MCF 10A (cell line): ENCODE data around the gene SPATA46. TPM values are rescaled to one million over a fixed set of nuclear protein-coding genes. Genes with fewer than 3 reads are reported as not detected.

Experiments used
- BruUV-seq: library from RNA; stranded (reverse); fragments of 400-500 nt; replicated peaks from 2 replicates; lab custom pipeline; 2021; lab: Mats Ljungman, UMichigan
- CTCF ChIA-PET: fragments of 300-600 bp; sonication (Branson Sonifier 250); formaldehyde crosslinking; extraction: SDS; loops from one replicate; lab custom pipeline; 2021; ENCODE audit warnings: antibody characterized with exemption, inconsistent platforms; lab: Yijun Ruan, JAX
- POLR2A ChIA-PET: fragments of 300-600, 350-650 bp; sonication (Branson Sonifier 250); formaldehyde crosslinking; extraction: SDS; loops from one replicate; lab custom pipeline; 2020; ENCODE audit warnings: antibody characterized with exemption, inconsistent platforms; lab: Yijun Ruan, JAX
- DNase-seq: peaks from one replicate; pipeline ENCODE4 v3.0.0-alpha.2; 2018; ENCODE audit not compliant: unreplicated experiment
- H3K27ac Mint-ChIP-seq: one replicate; pipeline ENCODE4 v1.8.0; 2022; ENCODE audit warnings: mild to moderate bottlenecking, low read depth, mixed read lengths; ENCODE audit not compliant: unreplicated experiment
- H3K27me3 Mint-ChIP-seq: one replicate; pipeline ENCODE4 v1.8.0; 2022; ENCODE audit warnings: mixed read lengths; ENCODE audit not compliant: insufficient read depth, unreplicated experiment
- H3K36me3 Mint-ChIP-seq: one replicate; pipeline ENCODE4 v1.8.0; 2022; ENCODE audit warnings: mild to moderate bottlenecking, moderate library complexity, mixed read lengths; ENCODE audit not compliant: insufficient read depth, unreplicated experiment
- H3K4me1 Mint-ChIP-seq: one replicate; pipeline ENCODE4 v1.8.0; 2022; ENCODE audit warnings: mixed read lengths; ENCODE audit not compliant: insufficient read depth, unreplicated experiment
- H3K4me3 Mint-ChIP-seq: one replicate; pipeline ENCODE4 v1.8.0; 2022; ENCODE audit warnings: mild to moderate bottlenecking, moderate library complexity, mixed read lengths; ENCODE audit not compliant: unreplicated experiment
- H3K9me3 Mint-ChIP-seq: one replicate; pipeline ENCODE4 v1.8.0; 2022; ENCODE audit warnings: mixed read lengths; ENCODE audit not compliant: unreplicated experiment
- intact Hi-C: fragments of 100-400 bp; cut with micrococcal nuclease; formaldehyde crosslinking; loops from 2 replicates; pipeline ENCODE4 v1.14.1; 2022
- total RNA-seq: library from RNA; stranded (reverse); gene quantifications from 2 replicates; pipeline ENCODE4 v1.2.3, GENCODE V29; 2022
- TF ChIP-seq, protein P1 (sequence below): fragments of 200-600 bp; IDR thresholded peaks from one replicate; pipeline ENCODE4 v1.8.0; 2022; ENCODE audit warnings: antibody characterized with exemption, mild to moderate bottlenecking; ENCODE audit not compliant: unreplicated experiment

The SPATA46 gene
- total RNA-seq, 1 experiment from 2014 or later: not detected

DNA sequence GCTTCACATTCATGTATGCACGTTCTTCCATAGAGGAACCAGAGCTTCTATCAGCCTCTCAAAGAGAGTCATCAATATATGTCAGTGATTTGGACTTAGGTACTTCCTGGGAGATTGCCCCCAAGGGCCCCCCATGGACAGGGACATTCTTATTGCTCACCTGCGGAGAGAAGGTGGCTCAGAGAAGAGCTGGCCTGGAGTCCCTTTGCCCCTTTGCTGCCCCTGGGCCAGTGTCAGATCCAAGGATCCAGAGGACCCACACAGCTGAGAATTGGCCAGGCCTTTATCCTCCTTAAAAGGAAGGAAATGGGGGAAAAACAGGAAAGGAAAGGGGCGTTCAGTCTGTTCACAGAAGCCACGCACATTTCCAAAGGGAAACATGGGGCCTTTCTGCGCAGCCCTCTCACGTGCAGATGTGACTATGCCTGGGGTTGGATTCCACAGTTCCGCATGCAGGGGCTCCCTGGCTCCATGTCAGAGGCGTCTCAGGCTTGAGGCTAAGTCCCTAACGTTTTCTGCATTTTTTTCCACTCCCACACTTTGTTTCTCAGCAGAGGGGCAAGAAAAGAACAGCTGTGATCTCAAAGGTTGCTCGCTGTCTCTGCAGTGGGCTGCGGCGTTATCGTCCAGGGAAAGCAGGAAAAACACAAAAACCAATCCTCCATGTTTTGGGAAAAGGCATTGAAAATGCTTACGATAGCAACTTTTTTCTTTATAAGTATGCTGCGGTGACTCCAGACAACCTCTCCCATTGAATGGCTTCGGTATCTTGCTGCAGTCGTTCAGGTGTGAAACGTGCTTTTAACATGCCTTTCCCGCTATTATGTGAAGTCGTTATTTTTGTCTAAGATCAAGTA, 10.8 kb upstream of the SPATA46 start:
- no peak for DNase-seq
- Mint-ChIP-seq H3K27me3 (no peaks in the 10 kb centered on the region), H3K36me3 (no peaks in the 10 kb centered on the region), H3K4me1 (peaks cover 70% of the 10 kb centered on the region), H3K4me3 (no peak overlapping the region), H3K27ac (peak overlapping the region; percentile 83), H3K9me3 (no peaks in the 10 kb centered on the region)
- no TSS peak for BruUV-seq
- ChIA-PET POLR2A (interaction anchor here (0.6 to 1.2 kb wide), 3 partner anchors 12 to 180 kb away, joined by 3 to 4 read pairs (median 3); no protein-coding TSS in a partner anchor), CTCF (interaction anchor here (0.5 to 7.2 kb wide), 5 partner anchors 17 to 331 kb away, joined by 3 to 93 read pairs (median 3); no protein-coding TSS in a partner anchor)
- TF ChIP-seq, protein P1, sequence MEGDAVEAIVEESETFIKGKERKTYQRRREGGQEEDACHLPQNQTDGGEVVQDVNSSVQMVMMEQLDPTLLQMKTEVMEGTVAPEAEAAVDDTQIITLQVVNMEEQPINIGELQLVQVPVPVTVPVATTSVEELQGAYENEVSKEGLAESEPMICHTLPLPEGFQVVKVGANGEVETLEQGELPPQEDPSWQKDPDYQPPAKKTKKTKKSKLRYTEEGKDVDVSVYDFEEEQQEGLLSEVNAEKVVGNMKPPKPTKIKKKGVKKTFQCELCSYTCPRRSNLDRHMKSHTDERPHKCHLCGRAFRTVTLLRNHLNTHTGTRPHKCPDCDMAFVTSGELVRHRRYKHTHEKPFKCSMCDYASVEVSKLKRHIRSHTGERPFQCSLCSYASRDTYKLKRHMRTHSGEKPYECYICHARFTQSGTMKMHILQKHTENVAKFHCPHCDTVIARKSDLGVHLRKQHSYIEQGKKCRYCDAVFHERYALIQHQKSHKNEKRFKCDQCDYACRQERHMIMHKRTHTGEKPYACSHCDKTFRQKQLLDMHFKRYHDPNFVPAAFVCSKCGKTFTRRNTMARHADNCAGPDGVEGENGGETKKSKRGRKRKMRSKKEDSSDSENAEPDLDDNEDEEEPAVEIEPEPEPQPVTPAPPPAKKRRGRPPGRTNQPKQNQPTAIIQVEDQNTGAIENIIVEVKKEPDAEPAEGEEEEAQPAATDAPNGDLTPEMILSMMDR: no peak
- intact Hi-C loops: loop anchor here (5.0 kb wide), 1 partner anchor 245 kb away; no protein-coding TSS in a partner anchor

DNA sequence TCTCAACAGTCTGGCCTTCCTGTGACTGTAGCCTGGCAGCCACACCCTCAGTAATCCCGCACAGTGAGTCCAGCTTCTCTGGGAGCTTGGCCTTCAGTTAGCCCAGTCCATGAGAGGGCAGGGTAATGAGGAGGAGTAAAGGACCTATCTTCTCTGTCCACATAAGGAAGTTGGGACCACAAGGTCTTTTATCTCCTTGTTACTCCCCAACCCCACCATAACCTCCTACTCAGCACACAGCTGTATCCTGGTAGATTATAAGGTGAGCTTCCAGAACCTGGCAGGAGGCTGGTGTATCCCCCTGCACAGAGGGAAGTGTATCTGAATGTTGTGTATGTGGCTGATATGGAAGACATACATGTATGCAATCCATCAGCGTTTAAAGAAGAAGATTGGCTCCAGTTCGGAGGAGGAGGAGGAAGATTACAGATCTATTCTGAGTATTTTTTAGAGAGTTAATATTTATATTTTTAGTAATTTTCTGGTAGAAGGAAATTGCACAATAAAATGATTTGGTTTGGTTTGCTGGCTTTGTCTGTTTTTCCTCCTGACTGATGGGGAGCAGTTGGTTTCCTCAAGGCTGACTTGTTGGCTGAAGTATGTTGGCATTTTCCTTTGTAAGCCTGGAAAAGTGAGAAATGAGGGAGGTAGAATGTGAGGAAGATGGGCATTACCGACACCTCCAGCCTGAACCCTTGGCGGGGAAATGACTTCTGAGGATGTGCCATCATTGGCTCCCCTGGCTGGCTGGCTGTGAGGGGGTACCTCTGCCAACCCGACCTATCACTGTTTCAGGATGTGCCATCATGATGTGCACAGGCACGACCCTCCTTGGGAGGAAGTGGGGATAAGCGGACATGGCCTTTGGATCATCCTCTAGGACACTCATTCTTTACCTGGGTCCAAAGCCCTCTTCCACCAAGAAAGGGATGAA, 9.9 kb upstream of the SPATA46 start:
- ChIA-PET POLR2A (interaction anchor here (0.6 to 1.2 kb wide), 4 partner anchors 10 to 179 kb away, joined by 3 to 4 read pairs (median 3); partner anchors contain the start of gene SPATA46), CTCF (interaction anchor here (0.7 to 7.2 kb wide), 5 partner anchors 29 to 330 kb away, joined by 3 to 93 read pairs (median 5); no protein-coding TSS in a partner anchor)

DNA sequence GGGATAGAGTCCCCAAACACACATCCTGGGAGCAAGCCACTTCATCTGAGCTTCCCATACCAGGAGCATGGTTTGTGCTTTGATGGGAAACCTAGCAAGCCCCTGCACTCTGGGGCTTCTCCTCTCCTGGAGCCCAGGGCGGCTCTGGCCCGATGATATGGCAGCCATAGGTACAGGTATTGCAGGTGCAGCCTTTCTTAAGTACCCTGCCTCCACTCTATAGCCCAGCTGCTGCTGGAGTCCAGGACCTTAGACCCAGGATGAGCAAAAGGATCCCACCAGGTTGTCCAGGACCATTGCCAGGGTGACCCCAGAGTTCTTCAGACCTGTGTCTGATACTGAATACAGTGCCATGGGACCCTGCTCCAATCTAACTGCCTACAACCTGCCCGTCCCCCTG, 9.0 kb upstream of the SPATA46 start:
- TF ChIP-seq, protein P1: no peak
- no peaks in the 10 kb centered on the region for H3K9me3 Mint-ChIP-seq
- H3K36me3 Mint-ChIP-seq: no peaks in the 10 kb centered on the region
- BruUV-seq: no TSS peak
- no peak overlapping the region for H3K27ac Mint-ChIP-seq
- ChIA-PET CTCF (interaction anchor here (0.6 to 7.2 kb wide), 6 partner anchors 25 to 329 kb away, joined by 3 to 93 read pairs (median 3); no protein-coding TSS in a partner anchor), POLR2A (interaction anchor here (0.9 kb wide), 1 partner anchor 9 kb away, joined by 3 read pairs; the partner anchor contains the start of gene SPATA46)
- no peaks in the 10 kb centered on the region for H3K27me3 Mint-ChIP-seq
- no peak overlapping the region for H3K4me3 Mint-ChIP-seq
- intact Hi-C loops: loop anchor here (5.0 kb wide), 1 partner anchor 243 kb away; no protein-coding TSS in a partner anchor
- peaks cover 72% of the 10 kb centered on the region for H3K4me1 Mint-ChIP-seq
- DNase-seq: no peak

More for the DNA sequence above, 9.9 kb upstream of the SPATA46 start:
- no peaks in the 10 kb centered on the region for H3K9me3 Mint-ChIP-seq
- no TSS peak for BruUV-seq
- TF ChIP-seq, protein P1: no peak
- intact Hi-C loops: loop anchor here (5.0 kb wide), 1 partner anchor 244 kb away; no protein-coding TSS in a partner anchor
- no peak overlapping the region for H3K4me3 Mint-ChIP-seq
- H3K27ac Mint-ChIP-seq: peak overlapping the region; percentile 68
- H3K27me3 Mint-ChIP-seq: no peaks in the 10 kb centered on the region
- no peak for DNase-seq
- peaks cover 71% of the 10 kb centered on the region for H3K4me1 Mint-ChIP-seq
- no peaks in the 10 kb centered on the region for H3K36me3 Mint-ChIP-seq
